Heart left ventricle (tissue), 16 donors: ENCODE results near the gene IMMP2L. TPM values are rescaled to one million over a fixed set of nuclear protein-coding genes. Genes with fewer than 3 reads are reported as not detected.

Experiments used
- ATAC-seq, 4 donors: fragments of 200-7000 bp; cut with Tn5 transposase; one replicate each; pipeline ENCODE4 v1.9.1; 2020 to 2022; ENCODE audit warnings: moderate library complexity in 4 of 4, mild to moderate bottlenecking in 3 of 4, moderate number of reproducible peaks in 1 of 4
- DNase-seq, 5 donors: peaks; one replicate each; pipeline ENCODE4 v3.0.0-alpha.2; 2020
- H3K27ac ChIP-seq, 12 donors: fragments of 200-600 bp; sonication (generic) in 4 of 12; one replicate each; pipeline versions ENCODE4 v1.5.0 to v1.8.0; 2016 to 2022; ENCODE audit warnings: mild to moderate bottlenecking in 2 of 12
- H3K27me3 ChIP-seq, 9 donors: fragments of 200-600 bp; sonication (generic) in 2 of 9; one replicate each; pipeline versions ENCODE4 v1.5.1 to v1.8.0; 2016 to 2022; ENCODE audit warnings: mild to moderate bottlenecking in 3 of 9
- H3K36me3 ChIP-seq, 9 donors: fragments of 200-600 bp; sonication (generic) in 2 of 9; one replicate each; pipeline versions ENCODE4 v1.5.0 to v1.8.0; 2018 to 2022; ENCODE audit warnings: mild to moderate bottlenecking in 2 of 9
- H3K4me1 ChIP-seq, 12 donors: fragments of 200-600 bp; sonication (generic) in 4 of 12; one replicate each; pipeline versions ENCODE4 v1.5.0 to v1.8.0; 2016 to 2022; ENCODE audit warnings: mild to moderate bottlenecking in 3 of 12
- H3K4me3 ChIP-seq, 12 donors: fragments of 200-600 bp; sonication (generic) in 4 of 12; one replicate each; pipeline versions ENCODE4 v1.5.0 to v1.8.0; 2017 to 2022; ENCODE audit warnings: mild to moderate bottlenecking in 9 of 12, moderate library complexity in 4 of 12
- H3K9me3 ChIP-seq, 12 donors: fragments of 200-600 bp; sonication (generic) in 4 of 12; one replicate each; pipeline versions ENCODE4 v1.5.0 to v1.8.0; 2016 to 2022; ENCODE audit warnings: mild to moderate bottlenecking in 1 of 12
- POLR2A ChIP-seq, 2 donors: fragments of 450-650 bp; IDR thresholded peaks; one replicate each; pipeline ENCODE4 v1.6.1; 2017; ENCODE audit warnings: antibody characterized with exemption in 2 of 2, mild to moderate bottlenecking in 2 of 2, moderate library complexity in 2 of 2
- WGBS, 4 donors: extraction: QIAGEN DNeasy Blood & Tissue Kit in 2 of 4; methylation state at CpG; one replicate each; pipeline versions ENCODE4 v1.1.5 to v1.1.7; 2013 to 2018; 5-methylcytosine and 5-hydroxymethylcytosine counted together
- intact Hi-C, 10 donors: fragments of 100-400 bp; cut with DNase I; formaldehyde crosslinking; loops; one replicate each; pipeline versions ENCODE4 v1.11.1 to v1.14.2; 2022
- polyA plus RNA-seq, 2 donors: library from polyadenylated mRNA; stranded (reverse); fragments of 200-250 nt; gene quantifications; one replicate each; pipeline ENCODE4 v1.2.3, GENCODE V29; 2013
- total RNA-seq, 9 donors: library from RNA; depleted of rRNA in 2 of 9; stranded (reverse); fragments of >200 nt in 2 of 9; fragmentation: NEBNext Ultra II Directional in 3 of 9; extraction: Animal tissue kit (Norgen Biotek cat#: 25700) in 3 of 9; gene quantifications; one replicate each; pipeline versions ENCODE4 v1.1.0 to v1.2.4, GENCODE V29; 2016 to 2023
- TF ChIP-seq, protein P1 (sequence below), 12 donors: fragments of 200-600 bp; sonication (generic) in 4 of 12; IDR thresholded peaks; one replicate each; pipeline versions ENCODE4 v1.5.0 to v1.8.0; 2018 to 2022; ENCODE audit warnings: antibody characterized with exemption in 12 of 12, mild to moderate bottlenecking in 5 of 12
- donor health status: ischemic (EF 13 %, LVEDD 7.1; RV severe dilation, severe dysfunction).
- donor health status: healthy with polysubstance abuse.
- donor health status: DM: no; HTN: yes; CAD: no.
- donor health status: DM: no; HTN: no; CAD: no.
- donor health status: ischemic (EF 25% LVEDD 6.9; RV normal size, moderate dysfunction).
- donor health status: ischemic (EF 25% LVEDD 5.7; RV mildly dilated, moderate dysfunction).
- donor health status: healthy.
- donor health status: DM: yes; HTN: yes; CAD: no.
- donor health status: ischemic (EF 35%, LVEDD 5.7; RV mildly dilated, moderate dysfunction).
- donor health status: nonischemic (EF 11% LVEDD 7.7; RV severe dilation, severe dysfunction).
- donor health status: DM: yes; HTN: yes; CAD: no.
- donor health status: PGD.
- donor health status: ischemic (EF 29% LVEDD 5.4; RV normal size, mild dysfunction).
- donor health status: nonischemic (EF 23%, LVEDD 6.1; RV moderate dilation, normal function).

The IMMP2L gene
- total and polyA plus RNA-seq, 11 donors = 5.1 to 17.2 (median 15.9) TPM

DNA sequence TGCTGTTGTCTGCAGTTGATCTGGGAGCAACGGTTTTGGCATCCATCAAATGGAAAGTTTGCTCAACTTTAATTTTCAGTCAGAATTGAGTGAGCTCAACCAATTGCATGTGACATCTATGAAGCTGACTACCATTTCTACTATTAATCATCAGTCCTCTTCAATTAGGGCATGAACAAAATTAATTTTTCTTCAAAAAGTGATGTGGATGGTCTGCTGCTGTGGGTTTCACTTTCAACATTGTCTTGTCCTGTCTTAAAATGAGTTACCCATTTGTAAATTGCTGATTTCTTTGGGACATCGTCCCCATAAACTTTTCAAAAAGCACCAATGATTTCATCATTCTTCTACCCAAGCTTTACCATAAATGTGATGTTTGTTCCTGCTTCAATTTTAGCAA, 648.0 kb downstream of the IMMP2L start:
- no peak for ATAC-seq
- Histone ChIP-seq H3K27me3 (no peaks in the 10 kb centered on the region), H3K36me3 (no peaks in the 10 kb centered on the region), H3K27ac (no peak overlapping the region), H3K4me3 (no peak overlapping the region), H3K4me1 (no peaks in the 10 kb centered on the region), H3K9me3 (no peaks in the 10 kb centered on the region)
- TF ChIP-seq, protein P1, sequence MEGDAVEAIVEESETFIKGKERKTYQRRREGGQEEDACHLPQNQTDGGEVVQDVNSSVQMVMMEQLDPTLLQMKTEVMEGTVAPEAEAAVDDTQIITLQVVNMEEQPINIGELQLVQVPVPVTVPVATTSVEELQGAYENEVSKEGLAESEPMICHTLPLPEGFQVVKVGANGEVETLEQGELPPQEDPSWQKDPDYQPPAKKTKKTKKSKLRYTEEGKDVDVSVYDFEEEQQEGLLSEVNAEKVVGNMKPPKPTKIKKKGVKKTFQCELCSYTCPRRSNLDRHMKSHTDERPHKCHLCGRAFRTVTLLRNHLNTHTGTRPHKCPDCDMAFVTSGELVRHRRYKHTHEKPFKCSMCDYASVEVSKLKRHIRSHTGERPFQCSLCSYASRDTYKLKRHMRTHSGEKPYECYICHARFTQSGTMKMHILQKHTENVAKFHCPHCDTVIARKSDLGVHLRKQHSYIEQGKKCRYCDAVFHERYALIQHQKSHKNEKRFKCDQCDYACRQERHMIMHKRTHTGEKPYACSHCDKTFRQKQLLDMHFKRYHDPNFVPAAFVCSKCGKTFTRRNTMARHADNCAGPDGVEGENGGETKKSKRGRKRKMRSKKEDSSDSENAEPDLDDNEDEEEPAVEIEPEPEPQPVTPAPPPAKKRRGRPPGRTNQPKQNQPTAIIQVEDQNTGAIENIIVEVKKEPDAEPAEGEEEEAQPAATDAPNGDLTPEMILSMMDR (IDR thresholded peaks at IDR 0.05) = no peak
- no peak for TF ChIP-seq POLR2A (IDR thresholded peaks at IDR 0.05)
- intact Hi-C loops = no loop called here
- no peak for DNase-seq
- WGBS, 4 donors = 89 to 94% (median 92%) methylated on average over 2 of the region's 2 CpGs

DNA sequence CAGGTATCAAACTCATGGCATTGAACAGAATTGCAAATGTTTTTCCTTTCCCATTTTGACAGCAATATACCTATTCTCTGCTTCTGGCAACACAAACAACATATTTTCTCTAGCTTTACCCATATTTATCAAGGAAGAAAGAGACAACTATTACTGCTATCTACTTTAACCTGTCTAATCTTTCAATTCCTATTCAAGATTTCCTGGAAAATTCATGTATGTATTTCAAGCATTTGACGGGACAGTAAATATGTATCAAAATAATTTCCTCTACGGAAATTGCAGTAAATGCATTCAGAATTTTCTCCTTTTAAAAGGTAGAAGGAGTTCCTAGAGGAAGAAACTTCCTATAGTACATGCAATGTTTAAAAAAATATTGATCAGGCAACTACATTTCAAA, 650.7 kb downstream of the IMMP2L start:
- TF ChIP-seq POLR2A (IDR thresholded peaks at IDR 0.05) = no peak
- TF ChIP-seq, protein P1 (IDR thresholded peaks at IDR 0.05) = no peak
- no peaks in the 10 kb centered on the region for H3K4me1 ChIP-seq
- DNase-seq (no peak), ATAC-seq (no peak)
- WGBS, 4 donors = 88 to 94% (median 91%) methylated on average over 2 of the region's 2 CpGs
- H3K4me3 ChIP-seq = no peak overlapping the region
- no peaks in the 10 kb centered on the region for H3K27me3 ChIP-seq
- H3K9me3 ChIP-seq = no peaks in the 10 kb centered on the region
- no peak overlapping the region for H3K27ac ChIP-seq
- no peaks in the 10 kb centered on the region for H3K36me3 ChIP-seq
- intact Hi-C loops = no loop called here

DNA sequence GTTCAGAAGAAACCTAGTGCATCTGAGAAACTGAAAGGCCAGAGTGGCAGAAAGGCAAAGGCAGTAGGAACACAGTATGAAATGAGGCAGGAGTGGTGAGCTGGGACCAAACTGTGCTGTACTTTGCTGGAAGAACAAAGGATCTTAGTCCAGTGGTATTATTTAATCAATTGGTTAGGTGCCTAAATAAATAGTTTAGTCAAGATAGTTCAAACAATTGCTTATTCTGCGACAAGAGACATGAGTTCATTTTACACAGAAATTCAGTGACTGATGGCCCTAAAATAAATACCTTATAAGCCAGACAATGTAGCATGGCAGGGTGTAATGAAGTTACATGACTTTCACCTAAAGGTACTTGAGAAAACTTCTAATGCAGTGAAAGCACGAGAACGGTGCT, 653.2 kb downstream of the IMMP2L start:
- ATAC-seq (no peak), DNase-seq (no peak)
- Histone ChIP-seq H3K9me3 (no peaks in the 10 kb centered on the region), H3K27ac (no peak overlapping the region), H3K36me3 (no peaks in the 10 kb centered on the region), H3K27me3 (no peaks in the 10 kb centered on the region), H3K4me1 (no peaks in the 10 kb centered on the region), H3K4me3 (no peak overlapping the region)
- intact Hi-C loops = no loop called here
- 51 to 67% (median 54%) methylated on average over 3 of the region's 3 CpGs for WGBS, 4 donors
- TF ChIP-seq POLR2A (IDR thresholded peaks at IDR 0.05) = no peak
- TF ChIP-seq, protein P1 (IDR thresholded peaks at IDR 0.05) = no peak

DNA sequence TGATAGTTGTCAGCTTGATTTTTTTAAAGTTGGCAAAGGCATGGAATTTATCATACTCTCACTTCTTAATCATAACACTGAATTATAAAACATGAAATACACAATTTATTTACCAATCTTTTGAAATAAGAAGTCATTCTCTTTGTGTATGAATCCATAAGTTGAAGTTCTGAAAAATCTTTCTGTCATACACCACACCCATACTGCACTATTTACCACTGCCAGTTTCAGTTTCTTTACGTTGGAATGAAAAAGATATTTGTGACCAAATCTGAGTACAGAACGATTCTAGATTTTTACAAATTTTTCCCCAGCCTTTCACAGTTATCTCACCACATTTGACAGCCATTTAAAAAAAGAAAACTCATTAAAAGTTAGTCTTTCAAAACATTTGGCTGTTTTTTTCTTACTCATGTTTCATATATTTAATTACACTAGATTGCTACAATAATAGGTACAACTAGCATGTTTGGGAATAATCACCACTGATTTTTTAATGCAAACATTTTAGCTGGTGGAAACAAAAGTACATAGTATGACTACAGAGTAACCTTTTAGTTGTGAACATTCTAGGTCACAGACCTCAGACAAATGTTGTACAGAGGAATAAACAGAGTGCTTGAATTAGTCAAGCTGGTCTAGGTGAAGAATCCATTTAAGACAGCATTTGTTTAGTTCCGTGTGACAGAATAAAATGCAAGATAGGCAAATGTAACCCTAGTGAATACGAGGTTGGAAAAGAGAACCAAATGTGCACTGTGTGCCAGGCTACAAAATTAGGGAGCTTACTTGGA, 656.3 kb downstream of the IMMP2L start:
- no peak for TF ChIP-seq POLR2A (IDR thresholded peaks at IDR 0.05)
- TF ChIP-seq, protein P1 (IDR thresholded peaks at IDR 0.05) = no peak
- WGBS, 4 donors = 87 to 93% (median 90%) methylated on average over 4 of the region's 4 CpGs
- intact Hi-C loops = no loop called here
- no peak for ATAC-seq
- no peak overlapping the region for H3K4me3 ChIP-seq
- H3K36me3 ChIP-seq = no peaks in the 10 kb centered on the region
- no peak for DNase-seq
- H3K27ac ChIP-seq = no peak overlapping the region
- no peaks in the 10 kb centered on the region for H3K27me3 ChIP-seq
- H3K9me3 ChIP-seq = no peaks in the 10 kb centered on the region
- no peaks in the 10 kb centered on the region for H3K4me1 ChIP-seq
